Suprapubic skin (tissue), 4 donors: ENCODE measurements around the gene DNAL1.

Experiments
- CTCF ChIP-seq, 2 donors: fragments of 200-600 bp in 1 of 2; fragments of 450-650 bp in 1 of 2; sonication (generic) in 1 of 2; IDR thresholded peaks; one replicate each; pipeline ENCODE4 v1.5.1; 2016 to 2019; ENCODE audit warnings: antibody characterized with exemption in 2 of 2, mild to moderate bottlenecking in 1 of 2, moderate library complexity in 1 of 2
- EP300 ChIP-seq: sonication (generic); formaldehyde crosslinking; IDR thresholded peaks from one replicate; pipeline ENCODE4 v1.6.1; 2017; ENCODE audit warnings: antibody characterized with exemption
- POLR2A ChIP-seq, 2 donors: fragments of 450-650 bp; IDR thresholded peaks; one replicate each; pipeline ENCODE4 v1.6.1; 2017; ENCODE audit warnings: antibody characterized with exemption in 2 of 2, mild to moderate bottlenecking in 2 of 2, moderate library complexity in 2 of 2
- POLR2AphosphoS5 ChIP-seq, 3 donors: sonication (generic); formaldehyde crosslinking; IDR thresholded peaks; one replicate each; pipeline ENCODE4 v1.6.1; 2017; ENCODE audit warnings: antibody characterized with exemption in 3 of 3

- TF ChIP-seq EP300 (no peak), CTCF (IDR thresholded peaks at IDR 0.05) (no peak), POLR2A (IDR thresholded peaks at IDR 0.05) (no peak), POLR2AphosphoS5 (IDR thresholded peaks at IDR 0.05) (no peak)
Observed at GRCh38 chr14:73724696-73725095, 79.9 kb downstream of the DNAL1 start.
